HepG2 (cell line): ENCODE data around the gene BPIFB2. TPM values are rescaled to one million over a fixed set of nuclear protein-coding genes. Genes with fewer than 3 reads are reported as not detected.

Source experiments
- ATAC-seq: fragments of 200-7000 bp; cut with Tn5 transposase; 3 replicates; pipeline ENCODE4 v1.9.1; 2020; ENCODE audit warnings: mild to moderate bottlenecking, moderate library complexity
- BruUV-seq: library from RNA; stranded (reverse); fragments of 400-500 nt; replicated peaks from 2 replicates; lab custom pipeline; 2021; lab: Mats Ljungman, UMichigan
- CTCF ChIA-PET: fragments of 300-600 bp; formaldehyde crosslinking; extraction: SDS; loops from one replicate; lab custom pipeline; 2021; ENCODE audit warnings: low total read pairs, inconsistent platforms, low intra/inter-chr PET ratio; lab: Yijun Ruan, JAX
- POLR2A ChIA-PET: fragments of 350-600 bp; sonication (Branson Sonifier 250); formaldehyde crosslinking; loops from one replicate; lab custom pipeline; 2020; ENCODE audit warnings: antibody characterized with exemption, inconsistent platforms; lab: Yijun Ruan, JAX
- DNase-seq: peaks from one replicate; pipeline ENCODE4 v3.0.0-alpha.2; 2015; ENCODE audit warnings: low spot score
- FAIRE-seq: peaks from 3 replicates; lab custom pipeline; 2011; peaks lifted over from hg19 to GRCh38; lab: Jason Lieb, UNC
- H2AFZ ChIP-seq: one replicate; pipeline ENCODE4 v1.6.1; 2011; ENCODE audit warnings: low read length, inconsistent platforms
- H3K27ac ChIP-seq: fragments of 300-600 bp; 3 replicates; pipeline ENCODE4 v1.8.0; 2011; ENCODE audit warnings: mixed run types, mild to moderate bottlenecking, mixed read lengths, low read length, inconsistent platforms; ENCODE audit not compliant: insufficient read depth; ENCODE audit errors: extremely low read length
- H3K27me3 ChIP-seq, 2 experiments: fragments of 200-600 bp in 1 of 2; 2 replicates in 1 of 2; 3 replicates in 1 of 2; pipeline versions ENCODE4 v1.6.0 to v1.8.0; 2011; ENCODE audit warnings: low read length in 2 of 2, mild to moderate bottlenecking in 2 of 2, moderate library complexity in 2 of 2, inconsistent platforms in 1 of 2; ENCODE audit not compliant: insufficient read depth in 2 of 2, control insufficient read depth in 1 of 2
- H3K36me3 ChIP-seq, 2 experiments: fragments of 200-600 bp in 1 of 2; replicated peaks in 1 of 2; 2 replicates in 1 of 2; 3 replicates in 1 of 2; pipeline versions ENCODE4 v1.5.1 to v1.8.0; 2011; ENCODE audit warnings: low read length in 2 of 2, inconsistent platforms in 1 of 2; ENCODE audit not compliant: insufficient read depth in 2 of 2, control insufficient read depth in 1 of 2
- H3K4me1 ChIP-seq: 2 replicates; pipeline ENCODE4 v1.5.1; 2012; ENCODE audit warnings: low read length, inconsistent platforms; ENCODE audit not compliant: insufficient read depth
- H3K4me2 ChIP-seq: 2 replicates; pipeline ENCODE4 v1.6.0; 2011; ENCODE audit warnings: low read depth, low read length, inconsistent platforms
- H3K4me3 ChIP-seq, 3 experiments: fragments of 200-600 bp in 1 of 3; sonication (generic), shearing (Covaris generic) in 1 of 3; replicated peaks in 1 of 3; 2 replicates each; pipeline ENCODE4 v1.5.1; 2011 to 2016; ENCODE audit warnings: low read length in 3 of 3, inconsistent platforms in 2 of 3, low read depth in 2 of 3, mild to moderate bottlenecking in 2 of 3, control low read depth in 1 of 3, mixed read lengths in 1 of 3; ENCODE audit not compliant: insufficient read depth in 1 of 3
- H3K79me2 ChIP-seq: one replicate; pipeline ENCODE4 v1.6.1; 2011; ENCODE audit warnings: low read length, inconsistent platforms; ENCODE audit not compliant: insufficient read depth
- H3K9ac ChIP-seq: 2 replicates; pipeline ENCODE4 v1.6.0; 2011; ENCODE audit warnings: mild to moderate bottlenecking, low read depth, low read length, inconsistent platforms; ENCODE audit not compliant: insufficient read depth
- H3K9me3 ChIP-seq: 2 replicates; pipeline ENCODE4 v1.5.1; 2012; ENCODE audit warnings: mild to moderate bottlenecking, low read length
- H4K20me1 ChIP-seq: 2 replicates; pipeline ENCODE4 v1.6.0; 2011; ENCODE audit warnings: inconsistent platforms, mild to moderate bottlenecking, low read length, moderate library complexity; ENCODE audit not compliant: insufficient read depth
- EZH2 ChIP-seq: conservative IDR thresholded peaks from 2 replicates; pipeline ENCODE4 v1.6.1; 2012; ENCODE audit warnings: mild to moderate bottlenecking, low read depth, low read length, moderate library complexity
- HNRNPLL ChIP-seq: fragments of 200-400 bp; formaldehyde crosslinking; IDR thresholded peaks from 2 replicates; pipeline ENCODE4 v1.6.1; 2017; ENCODE audit warnings: mild to moderate bottlenecking, low read depth, low read length; ENCODE audit not compliant: poor library complexity, severe bottlenecking
- KLF13 ChIP-seq: sonication (generic); formaldehyde crosslinking; IDR thresholded peaks from 2 replicates; pipeline ENCODE4 v1.4.0; 2020; ENCODE audit warnings: mild to moderate bottlenecking, missing genetic modification reagents
- MXD4 ChIP-seq: IDR thresholded peaks from 2 replicates; pipeline ENCODE4 v1.6.1; 2016; ENCODE audit warnings: mild to moderate bottlenecking, missing biosample characterization, missing genetic modification reagents
- REL ChIP-seq: sonication (generic); formaldehyde crosslinking; conservative IDR thresholded peaks from 2 replicates; pipeline ENCODE4 v1.8.0; 2022; ENCODE audit warnings: mild to moderate bottlenecking, missing genetic modification reagents, moderate library complexity
- SOX6 ChIP-seq, 2 experiments: fragments of 450-650 bp in 1 of 2; sonication (generic) in 1 of 2; formaldehyde crosslinking in 1 of 2; IDR thresholded peaks; 2 replicates each; pipeline versions ENCODE4 v1.4.0 to v1.6.1; 2017 to 2020; ENCODE audit warnings: antibody characterized with exemption in 1 of 2, mild to moderate bottlenecking in 1 of 2, missing genetic modification reagents in 1 of 2
- TAF1 ChIP-seq: sonication (generic); formaldehyde crosslinking; IDR thresholded peaks from 2 replicates; pipeline ENCODE4 v1.4.0; 2020; ENCODE audit warnings: missing genetic modification reagents
- ZC3H13 ChIP-seq: sonication (generic); formaldehyde crosslinking; IDR thresholded peaks from 2 replicates; pipeline ENCODE4 v1.8.1; 2023; ENCODE audit warnings: mild to moderate bottlenecking, missing genetic modification reagents, moderate library complexity
- ZNF232 ChIP-seq: sonication (generic); formaldehyde crosslinking; IDR thresholded peaks from 2 replicates; pipeline ENCODE4 v1.4.0; 2020; ENCODE audit warnings: missing genetic modification reagents, borderline replicate concordance
- ZNF326 ChIP-seq: sonication (generic); formaldehyde crosslinking; IDR thresholded peaks from 2 replicates; pipeline ENCODE4 v1.4.0; 2020; ENCODE audit warnings: missing genetic modification reagents, borderline replicate concordance
- ZNF563 ChIP-seq: sonication (generic); formaldehyde crosslinking; IDR thresholded peaks from 2 replicates; pipeline ENCODE4 v1.8.0; 2022; ENCODE audit warnings: mild to moderate bottlenecking, moderate library complexity, missing genetic modification reagents
- ZNF629 ChIP-seq: sonication (generic); formaldehyde crosslinking; conservative IDR thresholded peaks from 2 replicates; pipeline ENCODE4 v1.5.0; 2020; ENCODE audit warnings: missing genetic modification reagents
- ZNF703 ChIP-seq: sonication (generic); formaldehyde crosslinking; IDR thresholded peaks from 2 replicates; pipeline ENCODE4 v1.5.1; 2020; ENCODE audit warnings: missing genetic modification reagents, mild to moderate bottlenecking, moderate library complexity, borderline replicate concordance
- WGBS: methylation state at CpG from one replicate; pipeline ENCODE4 v1.1.6; 2017; ENCODE audit warnings: low lambda C conversion rate; 5-methylcytosine and 5-hydroxymethylcytosine counted together
- in situ Hi-C: cut with HindIII; loops from 2 replicates; pipeline ENCODE4 v1.10.0; 2017; ENCODE audit warnings: low pct_unique_long_range_greater_than_20kb; ENCODE audit not compliant: extremely low pct_ligation_motif_present
- intact Hi-C: fragments of 100-400 bp; cut with micrococcal nuclease; formaldehyde crosslinking; loops from one replicate; pipeline ENCODE4 v1.10.0; 2022; ENCODE audit not compliant: unreplicated experiment
- polyA plus RNA-seq, 8 experiments: library from polyadenylated mRNA; depleted of rRNA in 3 of 8; stranded (reverse) in 7 of 8; unstranded in 1 of 8; fragments of >200 nt; fragmentation: Illumina TruSeq in 4 of 8; extraction: Trizol in 4 of 8; gene quantifications; 2 replicates each; pipeline versions ENCODE4 v1.2.1 to v1.2.3, GENCODE V29; 2011 to 2016; ENCODE audit warnings: low read depth in 4 of 8, missing spikeins in 1 of 8, mixed read lengths in 1 of 8; ENCODE audit not compliant: insufficient read depth in 1 of 8
- total RNA-seq, 5 experiments: library from RNA; depleted of rRNA; stranded (reverse); fragments of >200 nt; fragmentation: Illumina TruSeq; extraction: Trizol; gene quantifications; 2 replicates each; pipeline ENCODE4 v1.2.3, GENCODE V29; 2016; ENCODE audit warnings: low read depth in 1 of 5
- TF ChIP-seq, protein P1 (sequence below): sonication (generic); formaldehyde crosslinking; IDR thresholded peaks from 2 replicates; pipeline ENCODE4 v1.8.0; 2022; ENCODE audit warnings: missing genetic modification reagents, mild to moderate bottlenecking, borderline replicate concordance

BPIFB2 gene
- total and polyA plus RNA-seq, 2 of the 13 experiments (the other 11 are each of a cell fraction or from before 2014, with no cell fraction given) = 54.5 to 902 TPM

DNA sequence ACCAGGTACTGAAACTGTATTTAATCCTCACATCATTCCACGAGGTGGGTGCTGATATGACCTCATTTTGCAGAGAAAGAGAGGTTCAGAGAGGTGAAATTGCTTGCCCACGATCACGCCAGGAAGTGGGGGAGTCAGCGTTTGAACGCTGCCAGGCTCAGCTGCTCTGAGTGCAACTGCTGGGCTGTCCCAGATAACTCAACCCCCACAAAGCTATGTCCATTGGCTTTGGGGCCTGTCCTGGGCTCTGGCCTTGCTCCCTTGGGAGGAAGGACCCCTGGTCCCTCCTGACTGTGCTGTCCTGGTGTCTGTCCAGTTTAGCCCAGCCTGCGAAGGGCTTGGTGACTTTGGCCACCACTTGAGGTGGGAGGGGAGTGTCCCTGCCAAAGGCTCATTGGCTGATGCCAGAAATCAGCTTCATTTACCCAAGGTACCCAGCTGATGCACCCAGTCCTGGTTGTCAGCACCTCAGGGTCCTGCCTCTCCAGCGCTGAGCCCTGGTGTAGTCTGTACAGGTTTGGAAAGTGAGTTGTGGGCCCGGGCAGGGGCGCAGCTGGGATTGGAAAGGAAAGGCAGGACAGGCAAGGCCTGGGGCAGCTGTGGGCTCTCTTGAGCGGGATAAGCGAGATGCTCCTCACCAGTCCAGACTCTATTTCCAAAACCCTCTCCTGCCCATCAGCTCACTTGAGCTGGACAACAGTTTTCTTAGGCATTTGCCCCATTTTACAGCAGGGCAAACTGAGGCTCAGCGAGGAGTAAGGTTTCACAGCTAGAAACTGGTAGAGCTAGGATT is 41.7 kb upstream of the BPIFB2 start:
- H3K36me3 ChIP-seq = no peaks in the 10 kb centered on the region
- no peak for FAIRE-seq
- H3K27ac ChIP-seq = no peak overlapping the region
- H3K4me3 ChIP-seq = no peak overlapping the region
- in situ Hi-C loops (no loop called here), intact Hi-C loops (no loop called here)
- no peak for TF ChIP-seq REL (CRISPR knock-in tag)
- TF ChIP-seq ZNF563 (CRISPR knock-in tag) = no peak
- TF ChIP-seq ZNF326 (CRISPR knock-in tag) = no peak
- TF ChIP-seq ZNF703 = no peak
- TF ChIP-seq MXD4 (CRISPR knock-in tag) = no peak
- no peak for TF ChIP-seq SOX6 (IDR thresholded peaks at IDR 0.05)
- TF ChIP-seq SOX6 (CRISPR knock-in tag; IDR thresholded peaks at IDR 0.05) = no peak
- TF ChIP-seq EZH2 = no peak
- TF ChIP-seq ZC3H13 (CRISPR knock-in tag) = no peak
- TF ChIP-seq ZNF232 (CRISPR knock-in tag) = no peak
- TF ChIP-seq, protein P1, sequence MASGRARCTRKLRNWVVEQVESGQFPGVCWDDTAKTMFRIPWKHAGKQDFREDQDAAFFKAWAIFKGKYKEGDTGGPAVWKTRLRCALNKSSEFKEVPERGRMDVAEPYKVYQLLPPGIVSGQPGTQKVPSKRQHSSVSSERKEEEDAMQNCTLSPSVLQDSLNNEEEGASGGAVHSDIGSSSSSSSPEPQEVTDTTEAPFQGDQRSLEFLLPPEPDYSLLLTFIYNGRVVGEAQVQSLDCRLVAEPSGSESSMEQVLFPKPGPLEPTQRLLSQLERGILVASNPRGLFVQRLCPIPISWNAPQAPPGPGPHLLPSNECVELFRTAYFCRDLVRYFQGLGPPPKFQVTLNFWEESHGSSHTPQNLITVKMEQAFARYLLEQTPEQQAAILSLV (CRISPR knock-in tag) = no peak
- TF ChIP-seq KLF13 = 0 out of 2 replicates have a peak, but pooled peaks have one; percentile 35
- TF ChIP-seq TAF1 = no peak
- TF ChIP-seq HNRNPLL = no peak
- TF ChIP-seq ZNF629 (CRISPR knock-in tag) = peak; percentile 88
- H3K4me2 ChIP-seq = no peak overlapping the region
- H2AFZ ChIP-seq = no peak overlapping the region
- ChIA-PET POLR2A (no interaction called here), CTCF (no interaction called here)
- peaks cover 7% of the 10 kb centered on the region; the same call in 1 of the 2 replicates for H3K4me1 ChIP-seq
- BruUV-seq = no TSS peak
- no peaks in the 10 kb centered on the region for H3K9me3 ChIP-seq
- peaks cover 14 to 74% of the 10 kb centered on the region in 2 experiments for H3K27me3 ChIP-seq
- H3K79me2 ChIP-seq = no peaks in the 10 kb centered on the region
- H3K9ac ChIP-seq = no peak overlapping the region
- WGBS = 29% methylated on average over 11 of the region's 12 CpGs
- ATAC-seq = no peak
- no peak for DNase-seq
- H4K20me1 ChIP-seq = no peaks in the 10 kb centered on the region
